HG03159 (cell line): ENCODE data around the gene SPRY1.
A peak's percentile ranks its signal among the peaks of the same experiment; 100 is the strongest.

Experiments
- ATAC-seq: cut with Tn5 transposase; IDR thresholded peaks from one replicate; pipeline ENCODE4 v1.9.1; 2021; ENCODE audit warnings: mild to moderate bottlenecking, moderate library complexity; ENCODE audit not compliant: unreplicated experiment

The SPRY1 gene

GRCh38 chr4:123408471-123409084, 12.0 kb downstream of the SPRY1 start:
- no peak for ATAC-seq

GRCh38 chr4:123409334-123409733, 12.7 kb downstream of the SPRY1 start:
- no peak for ATAC-seq

GRCh38 chr4:123411514-123411913, 14.9 kb downstream of the SPRY1 start:
- ATAC-seq: no peak

- peak; percentile 84 for ATAC-seq
Observed at GRCh38 chr4:123412091-123412505, 15.5 kb downstream of the SPRY1 start.

GRCh38 chr4:123412700-123413512, 16.3 kb downstream of the SPRY1 start:
- ATAC-seq: no peak

- ATAC-seq: no peak
Observed at GRCh38 chr4:123415576-123415975, 19.0 kb downstream of the SPRY1 start.

- ATAC-seq: no peak
Observed at GRCh38 chr4:123415977-123416376, 19.4 kb downstream of the SPRY1 start.

GRCh38 chr4:123417813-123418212, 21.2 kb downstream of the SPRY1 start:
- ATAC-seq: no peak

GRCh38 chr4:123418351-123418931, 21.8 kb downstream of the SPRY1 start:
- peak; percentile 83 for ATAC-seq

GRCh38 chr4:123419885-123420755, 23.5 kb downstream of the SPRY1 start:
- ATAC-seq: no peak

GRCh38 chr4:123421227-123421936, 24.8 kb downstream of the SPRY1 start:
- ATAC-seq: no peak

GRCh38 chr4:123421937-123422781, 25.6 kb downstream of the SPRY1 start:
- no peak for ATAC-seq

- ATAC-seq: no peak
Observed at GRCh38 chr4:123423819-123424218, 27.2 kb downstream of the SPRY1 start.

GRCh38 chr4:123427951-123428350, 31.4 kb downstream of the SPRY1 start:
- ATAC-seq: no peak

GRCh38 chr4:123430031-123430430, 33.4 kb downstream of the SPRY1 start:
- ATAC-seq: no peak

- ATAC-seq: no peak
Observed at GRCh38 chr4:123430501-123430900, 33.9 kb downstream of the SPRY1 start.

GRCh38 chr4:123433573-123433972, 37.0 kb downstream of the SPRY1 start:
- no peak for ATAC-seq

GRCh38 chr4:123433976-123434375, 37.4 kb downstream of the SPRY1 start:
- no peak for ATAC-seq

- ATAC-seq: no peak
Observed at GRCh38 chr4:123435246-123436113, 38.9 kb downstream of the SPRY1 start.
